ENCODE results near the gene LRBA.

LRBA gene

DNA sequence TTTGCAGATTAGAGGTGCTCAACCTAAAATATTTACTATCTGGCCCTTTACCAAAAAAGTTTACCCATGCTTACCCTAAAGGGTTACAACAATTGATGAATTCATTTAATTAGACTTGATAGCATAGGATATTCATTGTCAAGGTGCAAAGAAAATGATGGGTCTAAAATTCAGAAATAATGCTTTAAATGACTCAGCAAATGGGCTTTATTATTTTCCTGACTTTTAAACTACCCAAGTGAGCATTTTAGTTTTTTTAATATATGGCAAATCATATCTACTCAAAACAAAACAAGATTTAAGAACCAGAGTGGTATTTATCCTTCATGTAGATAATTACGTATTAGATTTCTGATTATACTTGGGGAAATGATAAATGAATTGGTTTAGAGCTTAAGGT is 701.1 kb downstream of the LRBA start:
- no peak for DNase-seq

DNA sequence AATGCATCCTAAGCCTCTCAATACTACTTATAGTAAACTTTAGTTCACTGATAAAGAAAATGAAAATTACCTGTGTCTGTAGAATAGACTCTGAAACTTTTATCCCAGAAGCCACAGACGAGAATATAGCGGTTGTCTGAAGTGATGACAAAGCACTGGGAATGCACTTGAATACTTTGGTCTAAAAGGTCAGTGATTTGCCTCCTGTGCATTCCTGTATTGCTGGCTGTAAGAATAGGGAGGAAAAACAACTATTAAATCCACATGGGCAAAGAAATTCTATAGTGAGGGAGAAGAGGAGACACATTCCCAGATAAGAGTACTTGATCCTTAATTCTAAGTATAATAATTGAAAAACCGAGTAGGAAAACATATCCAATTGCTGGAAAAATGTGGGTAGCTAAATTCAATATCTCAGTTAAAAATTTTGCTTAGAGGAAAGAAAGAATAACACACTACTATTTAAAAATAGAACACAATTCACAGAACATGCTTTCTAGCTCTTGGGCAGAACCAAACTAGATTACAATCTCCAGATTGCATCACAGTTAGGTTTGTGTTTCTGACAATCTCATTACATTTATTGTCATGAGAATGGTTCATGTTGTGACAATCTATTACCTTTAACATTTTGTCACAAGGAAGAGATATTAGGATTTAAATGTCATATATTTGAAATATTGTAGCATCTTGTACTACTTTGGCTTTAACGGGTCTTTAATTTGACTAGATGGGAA is 704.8 kb downstream of the LRBA start:
- DNase-seq, result no peak

DNA sequence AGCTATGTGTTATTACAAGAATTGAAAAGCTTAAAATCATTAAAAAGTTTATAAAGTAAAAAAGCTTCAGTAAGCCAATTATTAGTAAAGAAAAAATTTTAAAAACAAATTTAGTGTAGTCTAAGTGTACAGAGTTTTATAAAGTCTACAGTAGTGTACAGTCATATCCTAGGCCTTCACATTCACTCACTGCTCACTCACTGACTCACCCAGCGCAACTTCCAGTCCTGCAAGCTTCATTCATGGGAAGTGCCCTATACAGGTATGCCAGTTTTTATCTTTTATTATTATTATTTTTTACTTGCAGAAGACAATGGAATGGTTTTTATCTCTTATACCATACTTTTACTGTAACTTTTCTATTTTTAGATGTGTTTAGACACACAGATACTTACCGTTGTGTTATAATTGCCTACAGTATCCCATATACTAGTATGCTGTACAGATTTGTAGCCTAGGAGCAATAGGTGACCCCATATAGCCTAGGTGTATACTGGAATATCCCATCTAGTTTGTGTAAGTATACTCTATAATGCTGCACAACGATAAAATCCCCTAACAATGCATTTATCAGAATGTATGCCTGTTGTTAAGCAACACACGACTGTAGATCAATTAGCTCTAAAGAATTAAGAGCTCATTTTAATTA is 706.1 kb downstream of the LRBA start:
- DNase-seq, result no peak

DNA sequence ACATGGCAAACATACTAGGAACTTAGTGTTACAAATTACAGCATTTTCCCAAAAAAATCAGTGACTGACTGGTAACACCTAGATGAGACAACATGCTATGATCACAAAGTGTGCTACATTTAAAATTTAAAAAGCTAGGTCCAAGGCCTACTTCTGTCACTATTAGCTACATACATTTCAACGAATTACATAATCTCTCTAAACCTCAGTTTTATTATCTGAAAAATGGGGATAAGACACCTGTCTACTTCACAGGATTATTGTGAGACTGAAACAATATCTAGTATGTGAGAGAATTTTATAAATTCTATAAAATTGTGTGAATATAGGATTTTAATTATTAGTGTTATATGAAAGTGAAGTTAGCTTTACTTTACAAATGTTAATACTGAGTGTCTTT is 708.4 kb downstream of the LRBA start:
- DNase-seq, result no peak

DNA sequence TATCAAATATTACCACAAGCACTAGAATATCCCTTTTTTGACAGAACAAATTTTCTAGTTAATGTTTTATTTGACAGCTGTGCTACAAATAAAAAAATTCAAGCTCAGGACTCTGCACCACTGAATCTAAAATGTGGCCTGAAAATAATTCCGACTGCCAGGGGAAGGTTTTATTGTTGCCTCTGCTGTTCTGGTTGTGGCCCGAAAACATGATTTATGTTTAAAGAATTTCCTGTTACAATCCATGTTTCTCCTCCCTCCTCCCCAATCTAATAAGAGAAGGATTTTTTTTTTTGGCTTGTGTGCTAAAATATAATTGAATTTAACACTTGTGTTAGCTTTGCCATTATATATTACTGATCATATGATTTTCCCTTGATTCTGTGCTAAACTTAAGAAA is 709.1 kb downstream of the LRBA start:
- no peak for DNase-seq

DNA sequence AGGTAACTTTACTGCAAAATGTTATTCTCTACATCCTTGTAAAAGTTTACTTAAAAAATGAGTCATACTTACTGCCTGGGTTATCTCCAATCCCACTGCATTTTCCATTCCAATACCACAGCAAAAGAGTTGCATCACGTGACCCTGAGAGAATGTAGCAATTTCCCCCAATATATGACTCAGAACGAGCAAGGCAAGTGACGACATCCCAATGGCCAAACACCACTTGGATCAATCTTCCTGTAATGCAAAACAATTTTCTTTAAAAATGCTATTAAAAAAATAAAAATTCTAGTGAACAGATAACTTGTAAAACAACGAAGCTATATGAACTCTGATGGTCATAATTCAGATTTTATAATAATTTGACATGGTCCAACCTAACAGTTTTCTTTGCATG is 712.5 kb downstream of the LRBA start:
- DNase-seq, result no peak

DNA sequence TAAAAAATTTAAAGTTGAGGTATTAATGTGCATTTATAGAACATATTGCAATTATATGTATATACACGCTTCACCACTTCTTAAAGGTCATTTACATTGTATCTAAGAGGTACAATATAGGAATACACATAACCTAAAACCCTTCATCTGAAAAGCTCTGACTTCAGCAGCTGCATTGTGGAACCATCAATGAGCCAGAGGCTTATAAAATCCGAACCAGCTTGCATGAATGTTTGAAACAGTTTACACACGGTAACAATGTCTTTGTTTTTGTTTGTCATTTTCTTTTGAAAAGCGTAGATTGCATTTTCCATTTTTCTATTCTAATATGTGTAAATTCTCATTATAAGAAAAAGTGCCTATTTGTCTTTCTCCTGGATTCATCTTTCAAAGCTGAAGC is 715.3 kb downstream of the LRBA start:
- DNase-seq, result no peak

DNA sequence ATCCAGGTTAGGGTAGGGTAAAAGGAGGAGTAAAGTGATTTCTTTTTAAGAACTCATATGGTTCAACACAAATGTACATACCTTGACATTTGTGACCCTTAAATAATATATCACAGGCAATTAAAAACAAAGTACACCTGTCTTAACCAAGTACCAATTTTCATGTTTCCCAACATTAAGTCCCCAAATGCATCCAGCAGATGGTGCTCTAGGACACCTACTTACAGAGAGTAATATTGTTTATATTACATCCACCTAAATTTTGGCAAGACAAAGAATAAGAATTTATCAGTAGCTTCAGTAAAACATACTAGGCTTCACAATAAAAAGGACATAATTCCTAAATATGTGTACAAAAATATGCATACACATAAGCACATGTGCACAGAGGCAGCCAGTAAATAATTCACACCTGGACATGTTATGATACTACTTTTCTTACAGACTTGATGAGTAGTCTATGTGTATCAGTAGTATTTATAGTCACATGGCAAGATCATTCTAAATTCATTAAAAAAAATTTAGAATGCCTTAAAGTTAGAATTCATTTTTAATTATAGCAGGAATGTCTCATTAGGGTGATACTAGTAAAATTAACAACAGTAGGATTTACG is 717.1 kb downstream of the LRBA start:
- peak; percentile 27 for DNase-seq

DNA sequence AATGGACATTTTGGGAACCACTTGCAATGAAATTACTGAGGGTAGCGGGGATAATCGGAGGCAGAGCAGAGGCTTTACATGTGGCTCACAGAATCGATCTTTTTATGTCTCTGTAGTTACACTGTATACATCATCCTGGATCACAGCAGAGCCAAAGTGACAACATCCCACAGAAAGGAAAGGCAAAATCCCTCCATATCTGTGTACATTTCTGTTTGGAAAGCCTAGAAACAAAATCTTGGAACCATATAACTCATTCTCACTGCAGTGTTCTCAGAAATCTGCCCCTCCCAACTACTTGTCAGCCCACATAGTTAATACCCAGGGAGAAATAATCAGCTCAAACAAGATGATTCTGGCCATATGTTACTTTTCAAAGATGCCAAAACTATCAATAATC is 725.2 kb downstream of the LRBA start:
- DNase-seq, result no peak

DNA sequence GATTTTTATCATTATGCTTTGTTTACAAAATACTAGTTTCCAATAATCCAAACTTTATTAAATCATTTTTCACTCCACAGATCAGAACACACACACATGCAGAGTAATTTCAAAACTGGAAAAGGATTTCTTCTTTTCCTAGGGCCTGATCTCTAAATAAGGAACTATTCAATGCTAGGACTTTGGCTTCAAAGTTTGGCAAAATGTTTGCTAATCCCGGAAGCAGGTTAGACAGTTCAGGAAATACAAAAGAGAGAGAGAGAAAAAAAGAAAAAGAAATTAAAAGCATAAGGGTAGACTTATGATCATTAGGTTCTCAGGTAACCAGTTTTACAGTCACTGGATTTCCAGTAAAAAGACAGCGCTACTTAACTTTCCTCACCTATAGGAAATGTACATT is 725.9 kb downstream of the LRBA start:
- DNase-seq, result no peak

DNA sequence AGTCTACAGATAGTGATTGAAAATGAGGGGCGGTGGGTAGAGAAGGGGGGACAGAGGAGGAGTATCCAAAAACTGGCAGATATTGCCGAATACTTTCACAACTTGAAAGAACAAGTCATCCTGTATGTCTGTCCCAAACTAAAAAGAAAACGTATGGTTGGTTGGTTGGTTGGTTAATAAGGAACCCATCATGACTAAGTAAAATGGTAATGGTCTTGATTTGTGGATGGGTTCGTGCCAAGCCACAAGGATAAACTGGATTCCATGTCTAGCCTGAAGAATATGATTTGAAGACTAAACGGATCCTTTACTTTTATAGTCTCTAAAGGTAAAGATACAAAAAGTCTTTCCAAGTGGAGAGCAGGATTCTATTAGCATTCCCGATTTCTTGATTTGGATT is 728.4 kb downstream of the LRBA start:
- no peak for DNase-seq

DNA sequence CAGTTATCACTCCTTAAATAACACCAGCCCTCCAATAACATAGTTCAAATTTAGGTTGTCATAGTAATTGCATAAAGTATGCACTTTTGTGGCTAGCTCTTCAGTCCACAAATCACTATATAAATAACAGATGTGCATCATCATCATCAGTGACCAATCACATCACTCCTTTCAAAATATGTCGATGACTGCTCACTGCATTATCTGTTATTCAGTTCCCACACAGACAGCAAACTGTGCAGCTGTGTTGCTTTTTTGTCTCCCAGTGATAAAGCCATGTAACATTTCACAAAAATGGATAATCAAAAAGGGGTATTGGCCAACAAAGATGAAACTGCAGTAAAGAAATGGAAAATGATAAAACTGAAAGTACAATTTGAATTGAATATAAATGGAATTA is 731.4 kb downstream of the LRBA start:
- DNase-seq, result no peak

DNA sequence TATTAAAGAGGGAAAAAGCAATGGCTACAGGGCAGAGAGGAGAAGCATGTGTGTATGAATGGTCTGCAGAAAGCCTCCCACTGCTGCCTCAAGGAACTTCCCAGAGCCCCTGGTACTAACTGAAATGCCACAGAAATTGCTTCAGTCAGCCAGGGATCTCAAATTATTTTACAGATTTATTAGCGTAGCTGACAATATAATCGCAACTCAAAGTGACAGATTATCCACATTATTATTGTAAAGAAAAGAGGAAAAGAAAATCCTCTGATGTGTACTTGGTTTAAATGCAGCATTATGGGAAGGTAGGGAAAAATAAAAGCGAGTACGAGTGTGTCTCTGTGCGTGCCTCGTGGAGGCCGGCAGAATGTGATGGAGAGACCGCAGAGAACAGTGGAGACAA is 734.1 kb downstream of the LRBA start:
- no peak for DNase-seq

DNA sequence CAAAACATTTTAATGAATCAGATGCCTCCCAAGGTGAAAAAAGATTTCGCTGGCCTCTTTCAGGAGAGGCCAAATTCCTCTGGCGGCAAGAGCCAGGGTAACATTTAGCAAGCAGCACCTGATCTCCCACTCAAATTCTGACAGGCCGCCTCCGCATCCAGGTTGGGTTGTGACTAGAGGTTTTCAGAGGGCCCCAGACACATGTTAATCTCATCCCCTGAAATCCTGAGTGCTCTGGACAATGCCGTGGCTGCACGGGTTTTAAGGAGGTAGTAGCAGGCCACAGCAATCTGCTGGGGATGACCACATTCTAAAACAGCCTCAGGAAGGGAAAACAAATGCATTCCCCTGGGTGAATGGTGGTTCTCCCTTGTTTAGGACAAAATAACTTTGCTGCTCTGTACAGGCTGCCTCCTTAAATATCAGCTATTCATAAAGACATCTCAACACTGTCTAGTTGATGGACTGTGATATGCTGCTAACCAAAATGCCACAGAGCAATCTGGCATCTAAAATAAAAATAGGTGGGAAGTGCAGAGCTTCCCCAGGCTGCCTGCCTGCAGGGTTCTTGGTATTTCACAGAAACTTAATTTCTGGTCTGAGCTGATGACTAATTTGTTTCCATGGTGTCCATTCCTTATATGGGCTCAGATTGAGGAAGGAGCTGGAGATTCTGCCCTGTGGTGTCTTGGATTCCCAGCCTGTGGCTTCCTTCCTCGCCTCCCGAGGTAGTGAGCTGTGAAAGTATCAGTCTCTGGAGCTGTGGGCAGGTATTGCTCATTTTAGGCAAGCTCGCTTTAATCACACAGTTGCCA is 734.8 kb downstream of the LRBA start:
- DNase-seq, result no peak

DNA sequence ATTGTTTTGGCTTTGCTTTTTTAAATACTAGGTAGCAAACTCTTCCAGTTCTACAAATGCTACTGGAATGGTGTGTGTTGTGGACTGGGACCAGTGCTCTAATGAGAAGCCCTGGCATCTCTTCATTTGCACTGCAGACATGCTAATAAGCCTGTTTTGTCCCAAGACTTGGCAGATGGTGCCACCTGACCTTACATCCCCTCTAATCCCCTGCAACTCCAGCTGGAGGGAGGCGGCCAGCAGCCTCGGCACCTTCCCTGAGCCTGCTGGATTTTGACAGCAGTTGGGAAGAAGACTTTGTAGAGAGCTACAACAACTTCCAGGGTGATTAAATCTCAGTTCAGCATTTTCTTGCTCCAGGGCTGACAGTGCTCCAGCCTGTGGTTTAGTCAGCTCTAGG is 736.9 kb downstream of the LRBA start:
- no peak for DNase-seq

DNA sequence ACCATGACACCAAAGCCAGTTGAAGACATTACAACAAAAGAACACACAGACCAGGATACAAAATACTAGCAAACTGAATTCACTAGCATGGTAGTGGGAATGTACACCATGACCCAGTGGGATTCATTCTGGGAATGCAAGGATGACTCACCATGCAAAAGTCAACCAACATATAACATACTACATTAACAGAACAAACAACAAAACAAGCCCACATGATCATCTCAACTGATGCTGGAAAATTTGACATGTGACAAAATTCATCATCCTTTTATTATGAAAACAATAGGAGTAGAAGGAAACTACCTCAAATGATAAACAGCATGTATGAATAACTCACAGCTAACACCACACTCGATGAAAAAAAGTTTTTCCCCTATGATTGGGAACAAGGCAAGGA is 746.6 kb downstream of the LRBA start:
- DNase-seq, result no peak

DNA sequence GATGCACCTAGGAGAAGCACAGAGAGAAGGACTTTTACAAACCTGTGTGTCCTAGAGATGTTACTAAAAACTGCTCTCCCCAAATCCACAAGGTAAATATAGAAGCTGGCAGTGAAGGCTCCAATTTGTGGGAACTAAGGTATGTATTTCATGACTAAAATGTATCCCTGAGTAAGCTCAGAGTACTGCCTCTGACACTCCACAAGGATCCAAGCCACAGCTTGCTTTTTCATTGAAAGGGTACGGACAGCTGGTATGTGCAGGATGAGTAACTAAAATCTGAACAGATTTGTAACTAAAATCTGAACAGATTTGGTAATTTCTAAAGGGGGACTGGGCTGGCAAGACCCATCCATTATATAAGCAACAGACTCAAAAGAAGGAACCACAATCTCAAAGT is 749.3 kb downstream of the LRBA start:
- DNase-seq, result no peak

DNA sequence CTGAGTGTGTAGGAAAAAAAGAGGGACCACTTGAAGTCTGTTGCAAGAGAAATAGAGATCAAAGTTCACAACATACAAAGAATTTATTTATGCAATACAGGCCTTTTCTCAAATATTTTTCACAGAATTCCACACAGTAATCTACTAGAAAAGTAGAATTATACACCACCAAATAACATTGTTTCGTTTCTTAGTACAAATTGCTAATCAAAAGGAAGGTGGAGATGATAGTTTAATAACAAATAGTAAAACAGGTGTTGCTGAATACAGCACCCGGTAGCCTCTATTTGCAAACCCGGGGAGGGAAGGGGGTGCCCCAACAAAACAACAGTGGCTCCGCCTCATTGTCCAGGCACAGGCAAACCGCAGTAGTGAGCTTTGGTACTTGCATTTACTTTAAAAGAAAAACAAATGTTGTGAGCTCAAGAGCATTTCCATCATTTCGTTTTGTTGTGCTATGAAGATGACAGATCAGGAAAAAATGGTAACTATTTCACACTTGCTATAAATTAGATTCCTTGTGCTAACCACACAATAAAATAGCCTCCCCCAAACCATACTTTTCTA is 750.4 kb downstream of the LRBA start:
- no peak for DNase-seq

DNA sequence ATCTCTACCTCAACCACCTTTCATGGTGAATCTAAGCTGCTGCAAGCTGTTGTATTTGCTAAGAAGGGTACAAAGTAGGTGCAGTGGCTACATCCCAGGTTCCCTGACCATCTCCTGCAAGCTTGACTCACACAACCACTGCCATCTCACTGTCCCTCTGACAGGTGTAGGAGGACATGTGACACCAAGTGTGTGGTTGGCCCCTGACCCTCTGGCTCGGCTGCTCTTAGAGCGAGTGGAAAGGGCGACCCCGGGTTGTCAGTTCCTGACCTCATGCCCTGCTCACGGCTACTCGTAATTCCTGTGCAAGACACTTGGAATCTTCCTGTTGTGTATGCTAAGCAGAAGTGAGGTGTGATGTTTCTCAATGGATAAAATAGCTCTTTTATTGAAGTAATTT is 752.5 kb downstream of the LRBA start:
- DNase-seq, result no peak

DNA sequence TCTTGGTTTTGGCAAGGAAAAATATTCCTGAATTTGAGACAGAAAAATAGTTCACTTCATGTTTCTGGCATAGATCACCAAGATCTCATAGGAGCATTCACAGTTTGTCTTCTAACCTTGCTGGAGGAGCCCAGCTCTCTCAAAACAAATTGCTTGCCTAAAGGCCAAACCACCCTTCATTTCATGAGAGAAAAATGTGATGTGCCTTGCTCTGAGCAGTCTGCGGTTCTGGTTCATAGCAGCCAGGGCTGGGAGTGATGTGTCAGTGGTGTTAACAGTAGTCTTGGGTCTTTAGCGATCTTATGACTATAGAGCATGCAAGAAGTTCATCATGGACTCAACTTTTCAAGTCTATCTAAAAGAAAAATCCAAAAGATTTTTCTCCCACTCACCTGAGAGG is 753.5 kb downstream of the LRBA start:
- no peak for DNase-seq

DNA sequence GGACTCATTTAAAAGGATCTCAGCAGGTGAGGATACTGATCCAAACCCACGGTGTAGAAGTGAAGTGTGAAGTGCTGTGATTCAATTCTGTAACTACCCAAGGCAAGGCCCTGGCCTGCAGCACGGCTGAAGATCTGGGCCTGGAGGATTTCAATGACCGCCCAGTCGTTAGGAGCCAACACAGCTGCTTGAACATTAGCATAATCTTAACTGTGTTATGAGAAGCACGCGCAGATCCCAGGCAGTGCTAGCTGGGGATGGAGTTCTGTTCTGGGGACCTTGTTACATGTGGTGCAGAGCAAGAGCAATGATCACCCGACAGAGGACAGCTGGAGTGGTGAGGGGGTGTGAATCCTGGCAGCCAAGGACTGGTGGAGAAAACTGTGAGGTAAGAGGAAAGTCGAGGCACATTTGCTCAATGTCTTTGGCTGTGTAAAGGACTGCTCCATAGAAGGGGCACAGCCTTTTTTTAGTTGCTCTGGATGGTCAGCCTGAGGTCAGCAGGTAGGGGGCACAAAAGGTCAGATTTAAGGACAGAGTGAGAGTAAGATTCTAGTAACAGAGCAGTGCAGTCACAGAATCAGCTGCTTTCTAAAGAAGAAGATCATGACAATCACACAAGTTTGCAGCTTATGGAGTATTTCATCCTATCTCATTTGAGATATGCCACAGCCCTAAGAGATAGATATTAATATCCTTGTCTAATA is 755.1 kb downstream of the LRBA start:
- no peak for DNase-seq

DNA sequence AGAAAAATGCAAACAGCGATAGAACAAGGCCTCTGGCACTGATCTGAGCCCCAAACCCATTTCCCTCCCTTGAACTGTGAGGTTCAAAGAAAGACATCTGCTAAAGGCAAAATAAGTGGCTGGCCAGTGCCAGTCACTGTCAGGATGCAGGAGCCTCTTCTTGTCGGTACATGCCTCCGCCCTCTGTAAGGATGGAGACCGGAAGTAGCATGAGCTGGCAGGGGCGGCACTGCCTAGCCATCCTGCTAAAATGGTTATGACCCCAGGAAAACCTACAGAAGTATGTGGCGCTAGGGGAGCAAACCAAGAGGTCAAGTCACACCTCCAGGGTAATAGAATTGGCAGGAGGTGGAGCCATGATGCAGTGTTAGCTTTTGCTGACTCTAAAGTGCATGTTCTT is 756.5 kb downstream of the LRBA start:
- DNase-seq, result no peak

All from CD4-positive, alpha-beta T cell treated with Interleukin-17A for 4 hours (primary cell).